ENCODE results near the gene STK10.

DNA sequence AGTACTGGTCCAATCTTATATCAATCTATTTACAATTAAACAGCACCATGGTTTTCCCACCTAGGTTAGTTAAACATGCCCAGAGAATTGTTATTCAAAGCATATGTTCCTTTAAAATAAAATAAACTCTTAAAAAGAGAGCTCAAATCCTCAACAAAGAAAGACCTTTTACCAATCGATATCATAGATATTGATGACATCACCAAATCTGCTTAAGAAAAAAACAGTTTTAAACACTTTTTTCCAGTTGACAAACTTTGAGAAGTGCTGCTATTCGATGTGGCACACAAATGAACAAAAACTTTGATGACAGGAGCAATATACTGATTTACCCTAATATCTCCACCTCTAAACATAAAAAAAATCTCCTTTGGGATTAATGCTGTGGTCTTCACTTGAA is 21.7 kb upstream of the STK10 start:
- TF ChIP-seq, protein P1, sequence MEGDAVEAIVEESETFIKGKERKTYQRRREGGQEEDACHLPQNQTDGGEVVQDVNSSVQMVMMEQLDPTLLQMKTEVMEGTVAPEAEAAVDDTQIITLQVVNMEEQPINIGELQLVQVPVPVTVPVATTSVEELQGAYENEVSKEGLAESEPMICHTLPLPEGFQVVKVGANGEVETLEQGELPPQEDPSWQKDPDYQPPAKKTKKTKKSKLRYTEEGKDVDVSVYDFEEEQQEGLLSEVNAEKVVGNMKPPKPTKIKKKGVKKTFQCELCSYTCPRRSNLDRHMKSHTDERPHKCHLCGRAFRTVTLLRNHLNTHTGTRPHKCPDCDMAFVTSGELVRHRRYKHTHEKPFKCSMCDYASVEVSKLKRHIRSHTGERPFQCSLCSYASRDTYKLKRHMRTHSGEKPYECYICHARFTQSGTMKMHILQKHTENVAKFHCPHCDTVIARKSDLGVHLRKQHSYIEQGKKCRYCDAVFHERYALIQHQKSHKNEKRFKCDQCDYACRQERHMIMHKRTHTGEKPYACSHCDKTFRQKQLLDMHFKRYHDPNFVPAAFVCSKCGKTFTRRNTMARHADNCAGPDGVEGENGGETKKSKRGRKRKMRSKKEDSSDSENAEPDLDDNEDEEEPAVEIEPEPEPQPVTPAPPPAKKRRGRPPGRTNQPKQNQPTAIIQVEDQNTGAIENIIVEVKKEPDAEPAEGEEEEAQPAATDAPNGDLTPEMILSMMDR (conservative IDR thresholded peaks at IDR 0.05; ENCODE audit: low read length) = no peak
- TF ChIP-seq EZH2phosphoT487 (IDR thresholded peaks at IDR 0.05; ENCODE audit: borderline replicate concordance) = no peak
